Trophoblast cell (in vitro differentiated cells and primary cell): ENCODE measurements around the gene PREB.

Source experiments
- DNase-seq, 2 donors: peaks; one replicate each; pipeline ENCODE4 v3.0.0-alpha.2; 2016
- H2AFZ ChIP-seq: 2 replicates; pipeline ENCODE4 v1.6.1; 2013; ENCODE audit warnings: low read length, moderate library complexity, mild to moderate bottlenecking; ENCODE audit not compliant: insufficient read depth, poor library complexity
- H2AK5ac ChIP-seq: 2 replicates; pipeline ENCODE4 v1.6.1; 2013; ENCODE audit warnings: mild to moderate bottlenecking, low read length
- H2BK120ac ChIP-seq: 2 replicates; pipeline ENCODE4 v1.6.1; 2013; ENCODE audit warnings: low read length, mild to moderate bottlenecking, moderate library complexity; ENCODE audit not compliant: insufficient read depth, poor library complexity
- H2BK12ac ChIP-seq: 2 replicates; pipeline ENCODE4 v1.6.1; 2013; ENCODE audit warnings: mild to moderate bottlenecking, low read length, moderate library complexity
- H2BK5ac ChIP-seq: 2 replicates; pipeline ENCODE4 v1.6.1; 2013; ENCODE audit warnings: low read length, low read depth, moderate library complexity, mild to moderate bottlenecking; ENCODE audit not compliant: poor library complexity
- H3K14ac ChIP-seq: 2 replicates; pipeline ENCODE4 v1.6.1; 2013; ENCODE audit warnings: mild to moderate bottlenecking, low read length
- H3K18ac ChIP-seq: 2 replicates; pipeline ENCODE4 v1.6.1; 2013; ENCODE audit warnings: mild to moderate bottlenecking, low read length
- H3K23ac ChIP-seq: 2 replicates; pipeline ENCODE4 v1.6.1; 2013; ENCODE audit warnings: low read length
- H3K27ac ChIP-seq: 2 replicates; pipeline ENCODE4 v1.5.1; 2013; ENCODE audit warnings: low read depth, mild to moderate bottlenecking, inconsistent platforms, low read length, moderate library complexity
- H3K27me3 ChIP-seq: 2 replicates; pipeline ENCODE4 v1.6.1; 2013; ENCODE audit warnings: inconsistent platforms, mild to moderate bottlenecking, low read length, moderate library complexity; ENCODE audit not compliant: insufficient read depth
- H3K36me3 ChIP-seq, 2 experiments: 1 replicate in 1 of 2; 2 replicates in 1 of 2; pipeline ENCODE4 v1.6.1; 2013; ENCODE audit warnings: low read length in 2 of 2, mild to moderate bottlenecking in 2 of 2, moderate library complexity in 1 of 2; ENCODE audit not compliant: insufficient read depth in 2 of 2, control insufficient read depth in 1 of 2
- H3K4ac ChIP-seq: 2 replicates; pipeline ENCODE4 v1.6.1; 2013; ENCODE audit warnings: low read depth, mild to moderate bottlenecking, low read length, moderate library complexity
- H3K4me1 ChIP-seq, 2 experiments: 1 replicate in 1 of 2; 2 replicates in 1 of 2; pipeline ENCODE4 v1.6.1; 2013; ENCODE audit warnings: low read length in 2 of 2, mild to moderate bottlenecking in 2 of 2, moderate library complexity in 1 of 2; ENCODE audit not compliant: insufficient read depth in 2 of 2, control insufficient read depth in 1 of 2
- H3K4me2 ChIP-seq: 2 replicates; pipeline ENCODE4 v1.6.1; 2013; ENCODE audit warnings: inconsistent platforms, mild to moderate bottlenecking, low read length, moderate library complexity
- H3K4me3 ChIP-seq: 2 replicates; pipeline ENCODE4 v1.5.1; 2013; ENCODE audit warnings: mild to moderate bottlenecking, low read depth, low read length, inconsistent platforms
- H3K79me1 ChIP-seq: one replicate; pipeline ENCODE4 v1.6.1; 2013; ENCODE audit warnings: low read length
- H3K79me2 ChIP-seq: 2 replicates; pipeline ENCODE4 v1.6.1; 2013; ENCODE audit warnings: low read length, mild to moderate bottlenecking; ENCODE audit not compliant: control insufficient read depth, insufficient read depth, poor library complexity
- H3K9ac ChIP-seq: 2 replicates; pipeline ENCODE4 v1.6.1; 2013; ENCODE audit warnings: mild to moderate bottlenecking, low read length
- H3K9me3 ChIP-seq: 2 replicates; pipeline ENCODE4 v1.6.1; 2013; ENCODE audit warnings: low read depth, mild to moderate bottlenecking, control low read depth, inconsistent platforms, low read length; ENCODE audit not compliant: insufficient read depth
- H4K12ac ChIP-seq: 2 replicates; pipeline ENCODE4 v1.6.1; 2013; ENCODE audit warnings: low read depth, mild to moderate bottlenecking, low read length, moderate library complexity
- H4K8ac ChIP-seq: 2 replicates; pipeline ENCODE4 v1.6.1; 2013; ENCODE audit warnings: low read depth, mild to moderate bottlenecking, low read length, moderate library complexity
- H4K91ac ChIP-seq: one replicate; pipeline ENCODE4 v1.6.1; 2013; ENCODE audit warnings: low read depth, mild to moderate bottlenecking, low read length, moderate library complexity
- WGBS: extraction: QIAGEN DNeasy Blood & Tissue Kit; methylation state at CpG from one replicate; pipeline ENCODE4 v1.1.7; 2013; ENCODE audit warnings: missing lambda C conversion rate; ENCODE audit not compliant: insufficient read length, insufficient coverage; ENCODE audit errors: extremely low coverage; 5-methylcytosine and 5-hydroxymethylcytosine counted together

PREB gene

DNA sequence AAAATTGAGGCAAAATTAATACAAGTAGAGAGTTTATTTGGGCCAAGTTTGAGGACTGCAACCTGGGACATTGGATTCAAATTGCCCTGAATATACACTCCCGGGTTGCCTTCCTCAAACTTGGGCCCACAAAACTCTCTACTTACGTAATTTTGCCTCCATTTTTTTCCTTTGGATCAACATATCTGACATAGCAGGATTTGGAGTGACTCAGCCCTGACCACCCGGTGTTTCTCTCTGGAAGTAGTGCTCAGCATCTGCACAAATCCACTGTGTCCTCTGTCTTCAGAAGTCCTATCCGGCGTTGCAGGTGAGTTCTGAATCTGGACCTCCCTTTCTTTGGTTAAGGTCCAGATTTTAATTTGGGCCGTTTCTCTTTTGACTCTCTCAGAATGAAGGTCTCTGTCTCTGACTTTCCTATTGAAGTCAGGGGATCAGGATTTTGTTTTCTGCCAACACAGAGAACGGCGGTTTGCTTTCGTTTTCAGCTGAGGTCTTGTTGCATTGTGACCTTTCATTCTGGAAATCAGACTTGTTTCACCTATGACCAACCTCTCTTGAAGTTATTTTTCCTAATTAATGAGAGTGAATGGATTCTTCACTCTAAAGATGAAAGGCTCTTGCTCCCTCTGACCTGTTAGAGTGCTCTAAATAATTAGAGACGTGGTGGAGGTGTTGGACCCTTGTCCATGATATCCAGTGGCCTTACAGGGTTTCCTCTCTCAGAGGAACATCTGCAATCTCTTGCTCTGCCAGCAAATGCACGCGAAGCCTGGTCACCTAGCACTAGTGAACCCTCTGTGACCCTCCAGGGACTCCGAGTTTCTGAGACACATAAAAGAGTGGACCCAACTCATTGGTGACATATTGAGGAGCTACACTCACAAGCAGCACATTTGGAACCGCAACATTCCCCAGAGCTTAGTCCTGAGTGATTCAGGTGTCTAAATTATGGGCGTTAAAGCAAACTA, 28.0 kb upstream of the PREB start:
- Histone ChIP-seq H4K91ac (no peak overlapping the region), H4K12ac (no peak overlapping the region), H3K4me3 (no peak overlapping the region), H2BK12ac (no peak overlapping the region), H3K27me3 (no peaks in the 10 kb centered on the region), H3K4ac (no peak overlapping the region), H2BK120ac (no peak overlapping the region), H3K4me1 (no peaks in the 10 kb centered on the region), H3K4me2 (no peak overlapping the region), H3K14ac (no peak overlapping the region), H2AK5ac (no peak overlapping the region), H3K79me2 (no peaks in the 10 kb centered on the region), H2AFZ (no peak overlapping the region), H3K23ac (no peak overlapping the region), H3K36me3 (no peaks in the 10 kb centered on the region), H3K9me3 (no peaks in the 10 kb centered on the region), H3K9ac (no peak overlapping the region), H3K18ac (no peak overlapping the region), H4K8ac (no peak overlapping the region), H2BK5ac (no peak overlapping the region), H3K79me1 (no peaks in the 10 kb centered on the region), H3K27ac (no peak overlapping the region)
- no CpG with 5 or more reads among the region's 15 CpGs for WGBS
- peak; percentile 48 to 77 for DNase-seq

DNA sequence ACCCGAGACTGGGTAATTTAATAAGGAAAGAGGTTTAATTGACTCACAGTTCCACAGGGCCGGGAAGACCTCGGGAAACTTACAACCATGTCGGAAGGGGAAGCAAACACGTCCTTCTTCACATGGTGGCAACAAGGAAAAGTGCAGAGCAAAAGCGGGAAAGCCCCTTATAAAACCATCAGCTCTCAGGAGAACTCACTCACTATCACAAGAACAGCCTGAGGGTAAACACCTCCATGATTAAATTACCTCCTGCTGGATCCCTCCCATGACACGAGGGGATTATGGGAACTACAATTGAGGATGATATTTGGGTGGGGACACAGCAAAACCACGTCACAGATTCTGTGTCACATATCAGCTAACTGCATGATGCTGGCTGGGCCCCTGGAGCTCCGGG, 25.8 kb upstream of the PREB start:
- H2AFZ ChIP-seq = no peak overlapping the region
- no peaks in the 10 kb centered on the region for H3K4me1 ChIP-seq
- no peak overlapping the region for H4K91ac ChIP-seq
- no peak overlapping the region for H3K4me2 ChIP-seq
- H2BK120ac ChIP-seq = no peak overlapping the region
- H3K9ac ChIP-seq = no peak overlapping the region
- no peaks in the 10 kb centered on the region for H3K9me3 ChIP-seq
- H3K18ac ChIP-seq = no peak overlapping the region
- no peak overlapping the region for H3K23ac ChIP-seq
- H3K14ac ChIP-seq = no peak overlapping the region
- no peak overlapping the region for H4K12ac ChIP-seq
- no peak for DNase-seq
- no peaks in the 10 kb centered on the region for H3K79me1 ChIP-seq
- H3K4me3 ChIP-seq = no peak overlapping the region
- H3K36me3 ChIP-seq = no peaks in the 10 kb centered on the region
- H2BK12ac ChIP-seq = no peak overlapping the region
- no peak overlapping the region for H3K4ac ChIP-seq
- no peak overlapping the region for H4K8ac ChIP-seq
- no peaks in the 10 kb centered on the region for H3K79me2 ChIP-seq
- H2BK5ac ChIP-seq = no peak overlapping the region
- no peak overlapping the region for H3K27ac ChIP-seq
- H3K27me3 ChIP-seq = no peaks in the 10 kb centered on the region
- no peak overlapping the region for H2AK5ac ChIP-seq
- no CpG with 5 or more reads among the region's 9 CpGs for WGBS

DNA sequence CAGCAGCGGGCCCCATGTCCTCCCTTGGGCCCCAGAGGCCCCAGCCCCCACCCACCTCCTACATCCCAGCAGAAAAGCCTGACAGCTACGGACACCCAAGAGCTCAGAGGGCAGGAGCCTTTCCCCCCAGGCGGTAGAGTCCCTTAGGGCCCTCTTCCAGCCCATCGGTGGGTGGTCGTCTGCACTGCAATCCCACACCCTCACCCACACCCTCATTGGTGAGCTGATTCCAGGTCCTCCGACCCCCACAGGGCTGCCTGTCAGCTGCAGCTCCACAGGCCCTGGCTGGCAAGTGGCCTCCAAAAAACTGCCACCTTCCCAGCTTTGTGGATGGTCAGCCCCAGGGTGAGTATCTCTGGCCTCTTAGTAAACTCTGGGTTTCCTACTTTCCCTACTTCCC, 24.8 kb upstream of the PREB start:
- Histone ChIP-seq H2BK120ac (no peak overlapping the region), H4K91ac (no peak overlapping the region), H3K4me1 (no peaks in the 10 kb centered on the region), H3K79me1 (no peaks in the 10 kb centered on the region), H3K18ac (no peak overlapping the region), H2AFZ (no peak overlapping the region), H3K14ac (no peak overlapping the region), H3K27me3 (no peaks in the 10 kb centered on the region), H4K12ac (no peak overlapping the region), H2BK12ac (no peak overlapping the region), H3K79me2 (no peaks in the 10 kb centered on the region), H3K4ac (no peak overlapping the region), H2BK5ac (no peak overlapping the region), H3K4me3 (no peak overlapping the region), H4K8ac (no peak overlapping the region), H3K36me3 (no peaks in the 10 kb centered on the region), H3K4me2 (no peak overlapping the region), H3K9me3 (no peaks in the 10 kb centered on the region), H3K9ac (no peak overlapping the region), H3K27ac (no peak overlapping the region), H3K23ac (no peak overlapping the region), H2AK5ac (no peak overlapping the region)
- WGBS = no CpG with 5 or more reads among the region's 6 CpGs
- no peak for DNase-seq

DNA sequence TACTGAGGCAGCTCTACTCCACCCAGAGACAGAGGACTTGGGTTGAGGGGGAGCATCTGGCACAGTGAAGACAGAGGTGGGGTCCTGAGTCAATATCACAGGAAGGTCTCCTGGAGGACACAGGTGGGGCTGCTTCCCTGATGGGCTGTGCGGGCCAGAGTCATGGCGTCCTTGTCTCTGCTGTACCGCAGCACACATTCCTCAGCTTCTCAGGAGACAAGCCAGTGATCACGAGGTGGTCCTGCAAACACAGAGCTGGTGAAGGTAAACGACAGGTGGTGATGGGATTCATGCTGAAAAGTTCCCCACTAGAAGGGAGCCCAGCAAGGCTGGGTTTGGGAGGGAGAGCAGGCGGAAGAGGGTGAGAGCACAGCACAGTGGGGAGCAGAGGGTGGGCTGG, 24.0 kb upstream of the PREB start:
- Histone ChIP-seq H3K14ac (no peak overlapping the region), H3K18ac (no peak overlapping the region), H3K27me3 (no peaks in the 10 kb centered on the region), H2BK12ac (no peak overlapping the region), H3K9me3 (no peaks in the 10 kb centered on the region), H3K23ac (no peak overlapping the region), H2BK120ac (no peak overlapping the region), H2AK5ac (no peak overlapping the region), H3K79me2 (no peaks in the 10 kb centered on the region), H3K27ac (no peak overlapping the region), H3K79me1 (no peaks in the 10 kb centered on the region), H4K8ac (no peak overlapping the region), H3K9ac (no peak overlapping the region), H4K91ac (no peak overlapping the region), H4K12ac (no peak overlapping the region), H3K36me3 (no peaks in the 10 kb centered on the region), H3K4me1 (no peaks in the 10 kb centered on the region), H3K4ac (no peak overlapping the region), H2AFZ (no peak overlapping the region), H2BK5ac (no peak overlapping the region), H3K4me3 (no peak overlapping the region), H3K4me2 (no peak overlapping the region)
- WGBS = no CpG with 5 or more reads among the region's 6 CpGs
- no peak for DNase-seq
